CD4-positive, alpha-beta T cell treated with Interleukin-17A for 1 hour (primary cell): ENCODE measurements around the gene LAYN.

Experiments used
- DNase-seq: peaks from one replicate; pipeline ENCODE4 v3.0.0-alpha.2; 2020

Gene LAYN

GRCh38 chr11:111531687-111532364 lies 8.7 kb upstream of the LAYN start:
- peak; percentile 27 for DNase-seq

GRCh38 chr11:111532365-111532709 lies 8.2 kb upstream of the LAYN start:
- DNase-seq, result no peak

- DNase-seq, result no peak
Measured at GRCh38 chr11:111535281-111535680, 5.2 kb upstream of the LAYN start.

- no peak for DNase-seq
Measured at GRCh38 chr11:111537336-111537860, 3.1 kb upstream of the LAYN start.

GRCh38 chr11:111538407-111539114 lies 2.0 kb upstream of the LAYN start:
- DNase-seq, result no peak

- DNase-seq, result no peak
Measured at GRCh38 chr11:111539426-111540113, 950 bp upstream of the LAYN start.

GRCh38 chr11:111540937-111541253 lies 375 bp downstream of the LAYN start:
- DNase-seq, result no peak

GRCh38 chr11:111541254-111542061 lies 938 bp downstream of the LAYN start:
- no peak for DNase-seq

- DNase-seq, result no peak
Measured at GRCh38 chr11:111542606-111543275, 2.2 kb downstream of the LAYN start.

GRCh38 chr11:111548525-111548924 lies 8.0 kb downstream of the LAYN start:
- no peak for DNase-seq

GRCh38 chr11:111549196-111549868 lies 8.8 kb downstream of the LAYN start:
- no peak for DNase-seq

GRCh38 chr11:111549869-111550203 lies 9.3 kb downstream of the LAYN start:
- no peak for DNase-seq

- DNase-seq, result no peak
Measured at GRCh38 chr11:111550258-111550657, 9.7 kb downstream of the LAYN start.

GRCh38 chr11:111554532-111554931 lies 14.0 kb downstream of the LAYN start:
- no peak for DNase-seq

GRCh38 chr11:111555255-111555654 lies 14.7 kb downstream of the LAYN start:
- no peak for DNase-seq

GRCh38 chr11:111557425-111558111 lies 17.0 kb downstream of the LAYN start:
- no peak for DNase-seq

- no peak for DNase-seq
Measured at GRCh38 chr11:111559800-111560464, 19.4 kb downstream of the LAYN start.

- no peak for DNase-seq
Measured at GRCh38 chr11:111560800-111561199, 20.3 kb downstream of the LAYN start.

- no peak for DNase-seq
Measured at GRCh38 chr11:111561306-111561705, 20.8 kb downstream of the LAYN start.

- no peak for DNase-seq
Measured at GRCh38 chr11:111561791-111562325, 21.3 kb downstream of the LAYN start.
